ENCODE results near the gene NWD2. TPM values are rescaled to one million over a fixed set of nuclear protein-coding genes. Genes with fewer than 3 reads are reported as not detected.

Gene NWD2
- total and polyA plus RNA-seq, 10 of the 15 experiments (the other 5 are each of a cell fraction or from before 2014, with no cell fraction given), result not detected

DNA sequence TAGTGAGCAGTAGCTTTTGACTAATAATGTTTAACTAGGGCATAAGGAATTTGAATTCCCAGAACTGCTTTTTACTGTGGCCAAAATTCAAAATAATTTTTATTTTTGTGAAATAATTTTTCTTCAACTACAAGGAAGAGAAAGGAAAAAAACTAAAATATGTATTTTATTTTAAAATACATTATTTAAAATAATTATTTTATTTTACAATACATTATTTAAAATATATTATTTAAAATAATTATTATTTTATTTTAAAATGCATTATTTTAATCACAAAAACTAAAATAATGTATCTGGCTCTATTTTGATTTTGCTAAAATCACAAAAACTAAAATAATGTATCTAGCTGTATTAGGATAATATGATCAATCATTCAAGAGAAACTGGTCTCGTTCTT lies 231.2 kb downstream of the NWD2 start:
- ATAC-seq (no peak), DNase-seq (ENCODE audit: low read depth, low spot score) (no peak), FAIRE-seq (no peak)
- BruUV-seq (replicated peaks), result no TSS peak
- intact Hi-C loops (cut with micrococcal nuclease; ENCODE audit: unreplicated experiment) (no loop called here), in situ Hi-C loops (cut with MboI) (no loop called here)
- 0% methylated on average over 1 of the region's 1 CpG for WGBS (ENCODE audit: insufficient coverage, insufficient replicate concordance, low lambda C conversion rate, missing lambda C conversion rate)
- Histone ChIP-seq H3K4me1 (ENCODE audit: control insufficient read depth, insufficient read depth, low read length) (no peaks in the 10 kb centered on the region), H3K9ac (ENCODE audit: control insufficient read depth, insufficient read depth, low read length) (no peak overlapping the region), H3K4me3 (no peak overlapping the region), H3K36me3 (ENCODE audit: control insufficient read depth in 2 of 2, insufficient read depth in 2 of 2, low read length in 1 of 2) (no peaks in the 10 kb centered on the region), H3K27ac (ENCODE audit: control insufficient read depth, insufficient read depth) (no peak overlapping the region), H3K4me2 (ENCODE audit: control insufficient read depth, insufficient read depth) (no peak overlapping the region), H4K20me1 (ENCODE audit: control insufficient read depth, insufficient read depth) (no peaks in the 10 kb centered on the region), H3K79me2 (ENCODE audit: control insufficient read depth, insufficient read depth, low read length) (no peaks in the 10 kb centered on the region), H3K27me3 (replicated peaks in 1 of 2; ENCODE audit: control insufficient read depth in 2 of 2, insufficient read depth in 2 of 2, low read length in 1 of 2) (no peaks in the 10 kb centered on the region; a peak in 1 of 4 replicates), H2AFZ (ENCODE audit: control insufficient read depth, low read depth, low read length) (no peak overlapping the region), H3K9me3 (replicated peaks; ENCODE audit: control insufficient read depth, insufficient read depth, low read length) (no peaks in the 10 kb centered on the region)
- ChIA-PET CTCF (no interaction called here), SMC1A (ENCODE audit: uncharacterized antibody, unreplicated experiment) (interaction anchor here (1.0 to 1.7 kb wide), 2 partner anchors 11 to 123 kb away, joined by 3 to 4 read pairs; no protein-coding TSS in a partner anchor), RAD21 (ENCODE audit: unreplicated experiment) (no interaction called here), POLR2A (no interaction called here)
- TF ChIP-seq HDGF (IDR thresholded peaks at IDR 0.05) (no peak), BRCA1 (IDR thresholded peaks at IDR 0.05; ENCODE audit: low read depth, low read length) (no peak), TARDBP (IDR thresholded peaks at IDR 0.05; ENCODE audit: borderline replicate concordance) (no peak), KLF5 (IDR thresholded peaks at IDR 0.05; ENCODE audit: partially characterized antibody) (no peak)
- TF ChIP-seq, protein P1, sequence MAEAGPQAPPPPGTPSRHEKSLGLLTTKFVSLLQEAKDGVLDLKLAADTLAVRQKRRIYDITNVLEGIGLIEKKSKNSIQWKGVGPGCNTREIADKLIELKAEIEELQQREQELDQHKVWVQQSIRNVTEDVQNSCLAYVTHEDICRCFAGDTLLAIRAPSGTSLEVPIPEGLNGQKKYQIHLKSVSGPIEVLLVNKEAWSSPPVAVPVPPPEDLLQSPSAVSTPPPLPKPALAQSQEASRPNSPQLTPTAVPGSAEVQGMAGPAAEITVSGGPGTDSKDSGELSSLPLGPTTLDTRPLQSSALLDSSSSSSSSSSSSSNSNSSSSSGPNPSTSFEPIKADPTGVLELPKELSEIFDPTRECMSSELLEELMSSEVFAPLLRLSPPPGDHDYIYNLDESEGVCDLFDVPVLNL (IDR thresholded peaks at IDR 0.05; ENCODE audit: low read depth, low read length), result no peak
- TF ChIP-seq, protein P2, sequence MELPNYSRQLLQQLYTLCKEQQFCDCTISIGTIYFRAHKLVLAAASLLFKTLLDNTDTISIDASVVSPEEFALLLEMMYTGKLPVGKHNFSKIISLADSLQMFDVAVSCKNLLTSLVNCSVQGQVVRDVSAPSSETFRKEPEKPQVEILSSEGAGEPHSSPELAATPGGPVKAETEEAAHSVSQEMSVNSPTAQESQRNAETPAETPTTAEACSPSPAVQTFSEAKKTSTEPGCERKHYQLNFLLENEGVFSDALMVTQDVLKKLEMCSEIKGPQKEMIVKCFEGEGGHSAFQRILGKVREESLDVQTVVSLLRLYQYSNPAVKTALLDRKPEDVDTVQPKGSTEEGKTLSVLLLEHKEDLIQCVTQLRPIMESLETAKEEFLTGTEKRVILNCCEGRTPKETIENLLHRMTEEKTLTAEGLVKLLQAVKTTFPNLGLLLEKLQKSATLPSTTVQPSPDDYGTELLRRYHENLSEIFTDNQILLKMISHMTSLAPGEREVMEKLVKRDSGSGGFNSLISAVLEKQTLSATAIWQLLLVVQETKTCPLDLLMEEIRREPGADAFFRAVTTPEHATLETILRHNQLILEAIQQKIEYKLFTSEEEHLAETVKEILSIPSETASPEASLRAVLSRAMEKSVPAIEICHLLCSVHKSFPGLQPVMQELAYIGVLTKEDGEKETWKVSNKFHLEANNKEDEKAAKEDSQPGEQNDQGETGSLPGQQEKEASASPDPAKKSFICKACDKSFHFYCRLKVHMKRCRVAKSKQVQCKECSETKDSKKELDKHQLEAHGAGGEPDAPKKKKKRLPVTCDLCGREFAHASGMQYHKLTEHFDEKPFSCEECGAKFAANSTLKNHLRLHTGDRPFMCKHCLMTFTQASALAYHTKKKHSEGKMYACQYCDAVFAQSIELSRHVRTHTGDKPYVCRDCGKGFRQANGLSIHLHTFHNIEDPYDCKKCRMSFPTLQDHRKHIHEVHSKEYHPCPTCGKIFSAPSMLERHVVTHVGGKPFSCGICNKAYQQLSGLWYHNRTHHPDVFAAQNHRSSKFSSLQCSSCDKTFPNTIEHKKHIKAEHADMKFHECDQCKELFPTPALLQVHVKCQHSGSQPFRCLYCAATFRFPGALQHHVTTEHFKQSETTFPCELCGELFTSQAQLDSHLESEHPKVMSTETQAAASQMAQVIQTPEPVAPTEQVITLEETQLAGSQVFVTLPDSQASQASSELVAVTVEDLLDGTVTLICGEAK (IDR thresholded peaks at IDR 0.05; ENCODE audit: borderline replicate concordance), result no peak
